ENCODE data around the gene AXIN2. TPM values are rescaled to one million over a fixed set of nuclear protein-coding genes. Genes with fewer than 3 reads are reported as not detected.
"Not testable (repeated sequence)": the region's sequence is repeated elsewhere in the genome, so short reads cannot be mapped to it uniquely, and the experiment has no call there.

The AXIN2 gene
- total RNA-seq, 1 donor = under 0.01 TPM

DNA sequence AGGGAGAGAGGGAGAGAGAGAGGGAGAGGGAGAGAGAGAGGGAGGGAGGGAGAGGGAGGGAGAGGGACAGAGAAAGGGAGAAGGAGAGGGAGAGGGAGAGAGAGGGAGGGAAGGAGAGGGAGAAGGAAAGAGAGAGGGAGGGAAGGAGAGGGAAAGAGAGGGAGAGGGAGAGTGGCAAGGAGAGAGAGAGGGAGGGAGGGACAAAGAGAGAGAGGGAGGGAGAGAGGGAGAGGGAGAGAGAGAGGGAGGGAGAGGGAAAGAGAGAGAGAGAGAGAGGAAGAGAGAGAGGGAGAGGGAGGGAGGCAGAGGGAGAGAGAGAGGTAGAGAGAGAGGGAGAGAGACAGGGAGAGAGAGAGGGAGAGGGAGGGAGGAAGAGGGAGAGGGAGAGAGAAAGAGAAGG lies 73.5 kb downstream of the AXIN2 start:
- no peak for DNase-seq (ENCODE audit: low read depth in 2 of 3, low spot score in 2 of 3)

DNA sequence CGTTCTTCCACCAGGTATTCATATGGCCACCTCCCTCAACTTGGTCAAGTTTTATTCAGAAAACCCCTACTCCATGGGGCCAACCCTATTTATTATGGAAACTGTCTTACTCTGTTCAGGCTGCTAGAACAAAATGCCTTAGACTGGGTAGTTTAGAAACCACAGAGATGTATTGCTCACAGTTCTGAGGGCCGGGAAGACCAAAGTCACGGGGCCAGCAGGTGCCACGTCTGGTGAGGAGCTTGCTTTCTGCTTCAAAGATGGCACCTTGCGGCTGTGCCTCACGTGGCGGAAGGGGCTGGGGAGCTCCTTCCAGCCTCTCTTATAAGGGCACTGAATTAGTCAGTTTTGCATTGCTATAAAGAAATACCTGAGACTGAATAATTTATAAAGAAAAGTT lies 74.3 kb downstream of the AXIN2 start:
- no peak for DNase-seq (ENCODE audit: low read depth in 2 of 3, low spot score in 2 of 3)

DNA sequence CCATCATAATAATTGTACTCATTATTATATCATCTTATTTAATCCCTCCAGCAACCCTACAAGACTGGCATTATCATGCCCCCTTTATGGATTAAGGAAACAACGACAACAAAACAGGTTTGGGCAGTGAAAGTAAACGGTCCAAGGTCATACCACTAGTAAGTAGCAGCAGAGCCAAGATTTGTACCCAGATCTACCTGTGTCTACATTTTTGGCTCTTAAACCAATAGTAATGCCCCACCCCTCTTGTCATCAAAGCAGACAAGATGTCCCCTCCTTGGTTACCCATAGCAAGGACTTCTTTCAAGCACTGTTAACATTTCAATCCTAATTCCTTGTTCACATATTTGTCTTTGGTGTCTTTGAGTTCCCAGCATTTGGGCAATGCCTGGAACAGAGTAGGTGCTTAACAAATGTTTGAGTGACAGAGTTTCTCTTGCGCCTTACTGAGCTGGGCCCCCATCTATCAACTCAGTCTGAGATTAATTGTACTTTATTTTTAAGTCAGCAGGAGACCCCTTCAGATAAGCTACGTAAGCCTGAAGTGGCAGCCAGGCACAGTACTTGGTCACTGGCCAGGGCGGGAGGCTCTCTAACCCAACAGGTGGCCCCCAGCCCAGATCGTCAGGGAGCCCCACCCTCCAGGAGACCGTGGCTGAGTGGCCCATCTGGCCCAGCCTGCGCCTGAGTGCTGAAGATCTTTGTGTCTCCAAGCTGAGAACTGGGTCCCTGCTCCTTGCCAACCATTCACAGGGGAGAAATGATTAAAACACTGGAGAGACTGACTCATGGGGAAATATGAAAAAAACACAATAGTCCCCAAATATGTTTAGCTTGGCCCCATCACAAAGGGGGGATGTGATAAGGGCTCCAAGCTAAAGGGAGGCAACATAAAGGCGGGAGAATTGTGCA lies 75.8 kb downstream of the AXIN2 start:
- DNase-seq (ENCODE audit: low read depth in 2 of 3, low spot score in 2 of 3) = no peak

DNA sequence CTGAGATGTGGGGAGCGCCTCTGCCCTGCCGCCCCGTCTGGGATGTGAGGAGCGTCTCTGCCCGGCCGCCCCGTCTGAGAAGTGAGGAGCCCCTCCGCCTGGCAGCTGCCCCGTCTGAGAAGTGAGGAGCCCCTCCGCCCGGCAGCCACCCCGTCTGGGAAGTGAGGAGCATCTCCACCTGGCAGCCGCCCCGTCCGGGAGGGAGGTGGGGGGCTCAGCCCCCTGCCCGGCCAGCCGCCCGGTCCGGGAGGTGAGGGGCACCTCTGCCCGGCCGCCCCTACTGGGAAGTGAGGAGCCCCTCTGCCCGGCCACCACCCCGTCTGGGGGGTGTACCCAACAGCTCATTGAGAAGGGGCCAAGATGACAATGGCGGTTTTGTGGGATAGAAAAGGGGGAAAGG lies 77.0 kb downstream of the AXIN2 start:
- not testable (repeated sequence) for DNase-seq (ENCODE audit: low read depth in 2 of 3, low spot score in 2 of 3)

DNA sequence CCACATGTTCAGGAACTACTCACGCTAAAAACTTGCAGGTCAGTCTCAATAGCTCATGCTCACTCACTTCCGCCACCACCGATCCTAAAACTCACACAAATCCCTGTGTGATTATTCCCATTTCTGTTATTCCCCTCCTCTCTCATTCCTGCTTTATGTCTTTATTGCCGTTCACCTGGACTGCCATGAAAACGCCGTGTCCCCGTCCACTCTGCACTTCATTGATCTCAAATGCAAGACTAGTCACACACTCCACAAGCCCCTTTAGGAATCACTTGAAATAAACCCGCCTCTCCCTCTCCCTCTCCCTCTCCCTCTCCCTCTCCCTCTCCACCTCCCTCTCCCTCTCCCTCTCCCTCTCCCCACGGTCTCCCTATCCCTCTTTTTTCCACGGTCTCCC lies 78.0 kb downstream of the AXIN2 start:
- no peak for DNase-seq (ENCODE audit: low read depth in 2 of 3, low spot score in 2 of 3)

DNA sequence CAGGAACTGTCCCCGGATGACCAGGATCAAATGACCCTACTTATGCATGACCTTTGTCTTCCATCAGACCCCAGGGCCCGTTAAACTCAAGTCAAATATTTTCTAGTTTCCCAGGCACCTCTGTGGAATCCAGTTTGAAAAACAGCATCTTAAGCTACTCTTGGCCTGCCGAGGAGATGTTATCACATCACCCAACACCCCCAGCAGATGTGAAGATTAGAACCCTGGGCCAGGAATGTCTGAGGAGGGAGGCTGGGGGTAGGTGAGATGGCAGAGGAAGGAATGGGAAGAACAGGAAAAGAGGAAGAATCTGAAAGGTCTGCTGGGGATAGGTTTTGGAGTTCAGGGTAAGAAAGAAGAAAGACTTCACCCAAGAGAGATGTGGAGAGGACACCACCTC lies 79.2 kb downstream of the AXIN2 start:
- no peak for DNase-seq (ENCODE audit: low read depth in 2 of 3, low spot score in 2 of 3)

DNA sequence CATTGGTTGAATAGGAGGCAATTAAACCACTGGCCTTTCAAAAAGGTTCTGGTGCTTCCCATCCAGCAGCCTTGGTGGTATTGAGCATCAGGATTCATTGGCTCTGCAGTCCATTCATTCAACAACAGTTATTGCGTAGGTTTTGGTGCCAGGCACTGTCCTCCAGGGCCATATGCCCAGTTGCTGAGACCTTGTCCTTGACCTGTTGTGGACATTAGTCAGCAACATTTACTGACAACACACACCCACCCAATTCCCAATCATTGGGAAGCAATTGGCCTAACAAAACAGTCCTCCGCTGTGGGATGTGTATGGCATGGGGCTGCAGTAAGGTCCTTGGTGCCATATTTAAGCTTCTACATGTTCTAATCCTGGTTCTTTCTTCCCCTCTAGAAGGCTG lies 82.2 kb downstream of the AXIN2 start:
- DNase-seq (ENCODE audit: low read depth in 2 of 3, low spot score in 2 of 3) = no peak
